GM23338 (cell line): ENCODE results near the gene IGFBPL1. TPM values are rescaled to one million over a fixed set of nuclear protein-coding genes. Genes with fewer than 3 reads are reported as not detected.

Source experiments
- ATAC-seq: fragments of 200-7000 bp; cut with Tn5 transposase; 3 replicates; pipeline ENCODE4 v1.9.1; 2020
- DNase-seq: peaks from one replicate; pipeline ENCODE4 v3.0.0-alpha.2; 2015; ENCODE audit warnings: low spot score
- H2AFZ ChIP-seq: fragments of 200-600 bp; sonication (generic); 2 replicates; pipeline ENCODE4 v1.8.0; 2016; ENCODE audit warnings: antibody characterized with exemption, mild to moderate bottlenecking, moderate library complexity
- H3F3A ChIP-seq: fragments of 200-600 bp; sonication (generic); replicated peaks from 2 replicates; pipeline ENCODE4 v1.8.0; 2017; ENCODE audit warnings: antibody characterized with exemption, mixed run types, low read depth
- H3K27ac ChIP-seq: fragments of 200-600 bp; sonication (generic); 2 replicates; pipeline ENCODE4 v1.6.1; 2016; ENCODE audit warnings: low read depth
- H3K27me3 ChIP-seq: fragments of 200-600 bp; sonication (generic); 2 replicates; pipeline ENCODE4 v1.8.0; 2016; ENCODE audit warnings: mild to moderate bottlenecking, mixed run types, moderate library complexity; ENCODE audit not compliant: insufficient read depth
- H3K36me3 ChIP-seq: fragments of 200-600 bp; sonication (generic); 2 replicates; pipeline ENCODE4 v1.8.0; 2016; ENCODE audit warnings: mild to moderate bottlenecking; ENCODE audit not compliant: insufficient read depth
- H3K4me1 ChIP-seq: fragments of 200-600 bp; sonication (generic); 2 replicates; pipeline ENCODE4 v1.8.0; 2016; ENCODE audit warnings: mild to moderate bottlenecking, moderate library complexity; ENCODE audit not compliant: insufficient read depth
- H3K4me2 ChIP-seq: fragments of 200-600 bp; sonication (generic); 2 replicates; pipeline ENCODE4 v1.7.1; 2017; ENCODE audit warnings: mixed run types
- H3K4me3 ChIP-seq: fragments of 200-600 bp; sonication (generic); 2 replicates; pipeline ENCODE4 v1.6.1; 2016; ENCODE audit warnings: mixed run types
- H3K79me2 ChIP-seq: fragments of 200-600 bp; sonication (generic); replicated peaks from 2 replicates; pipeline ENCODE4 v1.8.0; 2017; ENCODE audit warnings: mild to moderate bottlenecking; ENCODE audit not compliant: insufficient read depth
- H3K9me2 ChIP-seq: fragments of 200-600 bp; sonication (generic); 2 replicates; pipeline ENCODE4 v1.8.0; 2017; ENCODE audit not compliant: insufficient read depth
- H4K20me1 ChIP-seq: fragments of 200-600 bp; sonication (generic); replicated peaks from 2 replicates; pipeline ENCODE4 v1.8.0; 2017; ENCODE audit warnings: mild to moderate bottlenecking; ENCODE audit not compliant: insufficient read depth
- H3K27ac Mint-ChIP-seq: 2 replicates; pipeline ENCODE4 v1.8.0; 2020; ENCODE audit warnings: inconsistent platforms, mild to moderate bottlenecking, moderate library complexity, mixed read lengths
- H3K27me3 Mint-ChIP-seq: 3 replicates; pipeline ENCODE4 v1.8.0; 2022; ENCODE audit warnings: low read depth, mild to moderate bottlenecking, moderate library complexity, mixed read lengths, inconsistent platforms; ENCODE audit not compliant: insufficient read depth, poor library complexity
- H3K36me3 Mint-ChIP-seq: 3 replicates; pipeline ENCODE4 v1.8.0; 2021; ENCODE audit warnings: low read depth, mild to moderate bottlenecking, inconsistent platforms, moderate library complexity, mixed read lengths
- H3K4me1 Mint-ChIP-seq: 3 replicates; pipeline ENCODE4 v1.8.0; 2020; ENCODE audit warnings: mild to moderate bottlenecking, inconsistent platforms, mixed read lengths
- H3K4me3 Mint-ChIP-seq: 3 replicates; pipeline ENCODE4 v1.8.0; 2021; ENCODE audit warnings: moderate library complexity, mild to moderate bottlenecking, inconsistent platforms, mixed read lengths
- H3K9me3 Mint-ChIP-seq: 3 replicates; pipeline ENCODE4 v1.8.0; 2020; ENCODE audit warnings: moderate library complexity, mild to moderate bottlenecking, inconsistent platforms, mixed read lengths
- CREB1 ChIP-seq: fragments of 250-450 bp; sonication (Bioruptor Pico); IDR thresholded peaks from 2 replicates; pipeline ENCODE4 v1.5.0; 2020; ENCODE audit warnings: low read depth, mild to moderate bottlenecking, moderate library complexity
- ETS1 ChIP-seq: IDR thresholded peaks from 2 replicates; pipeline ENCODE4 v1.6.1; 2016; ENCODE audit warnings: antibody characterized with exemption
- EZH2 ChIP-seq: fragments of 200-600 bp; sonication (generic); IDR thresholded peaks from one replicate; pipeline ENCODE4 v1.8.0; 2017; ENCODE audit warnings: antibody characterized with exemption, mild to moderate bottlenecking, low read depth; ENCODE audit not compliant: unreplicated experiment
- JUNB ChIP-seq: IDR thresholded peaks from one replicate; pipeline ENCODE4 v1.6.1; 2016; ENCODE audit warnings: antibody characterized with exemption; ENCODE audit not compliant: unreplicated experiment
- POLR2AphosphoS5 ChIP-seq: IDR thresholded peaks from 2 replicates; pipeline ENCODE4 v1.6.1; 2016; ENCODE audit warnings: antibody characterized with exemption, low read depth
- REST ChIP-seq: IDR thresholded peaks from one replicate; pipeline ENCODE4 v1.6.1; 2018; ENCODE audit warnings: antibody characterized with exemption; ENCODE audit not compliant: unreplicated experiment
- STAT1 ChIP-seq: IDR thresholded peaks from one replicate; pipeline ENCODE4 v1.6.1; 2016; ENCODE audit warnings: antibody characterized with exemption; ENCODE audit not compliant: unreplicated experiment
- ZNF114 ChIP-seq: fragments of 250-450 bp; sonication (Bioruptor Pico); IDR thresholded peaks from 2 replicates; pipeline ENCODE4 v1.5.0; 2020; ENCODE audit warnings: mild to moderate bottlenecking, moderate library complexity
- ZNF331 ChIP-seq: fragments of 250-450 bp; sonication (Bioruptor Pico); IDR thresholded peaks from 2 replicates; pipeline ENCODE4 v1.5.0; 2020; ENCODE audit warnings: low read depth, mild to moderate bottlenecking, moderate library complexity
- ZNF462 ChIP-seq: fragments of 250-450 bp; sonication (Bioruptor Pico); IDR thresholded peaks from 2 replicates; pipeline ENCODE4 v1.5.0; 2020; ENCODE audit warnings: mild to moderate bottlenecking, moderate library complexity
- polyA plus RNA-seq: library from polyadenylated mRNA; unstranded; fragments of >200 nt; fragmentation: Nextera tagmentation; extraction: Ambion mirVana; gene quantifications from 2 replicates; pipeline ENCODE4 v1.2.1, GENCODE V29; 2016
- total RNA-seq: library from RNA; depleted of rRNA; stranded (reverse); fragments of >200 nt; shearing (Covaris generic); gene quantifications from 2 replicates; pipeline ENCODE4 v1.2.3, GENCODE V29; 2014

IGFBPL1 gene
- total and polyA plus RNA-seq, 2 experiments from 2014 or later: 9.4 to 75.6 TPM

GRCh38 chr9:38447703-38448102, 23.4 kb upstream of the IGFBPL1 start:
- Mint-ChIP-seq H3K4me3 (no peak overlapping the region), H3K27ac (no peak overlapping the region), H3K36me3 (peaks cover 8% of the 10 kb centered on the region; the same call in 2 of the 3 replicates), H3K27me3 (peaks cover 4% of the 10 kb centered on the region), H3K9me3 (peaks cover 14% of the 10 kb centered on the region; the same call in 2 of the 3 replicates), H3K4me1 (no peaks in the 10 kb centered on the region)
- Histone ChIP-seq H3K4me2 (no peak overlapping the region), H3K4me1 (no peaks in the 10 kb centered on the region), H3K27ac (no peak overlapping the region), H4K20me1 (no peaks in the 10 kb centered on the region), H3K27me3 (no peaks in the 10 kb centered on the region), H2AFZ (no peak overlapping the region), H3K36me3 (no peaks in the 10 kb centered on the region), H3K9me2 (no peaks in the 10 kb centered on the region), H3K79me2 (no peaks in the 10 kb centered on the region), H3F3A (no peaks in the 10 kb centered on the region), H3K4me3 (no peak overlapping the region)
- DNase-seq (no peak), ATAC-seq (no peak)
- TF ChIP-seq CREB1 (CRISPR knock-in tag) (no peak), ZNF114 (CRISPR knock-in tag) (no peak), STAT1 (no peak), REST (no peak), ZNF331 (CRISPR knock-in tag) (no peak), POLR2AphosphoS5 (no peak), JUNB (no peak), ETS1 (no peak), EZH2 (no peak), ZNF462 (CRISPR knock-in tag) (no peak)
